GM21447 (cell line): Measurements from ENCODE around the gene DENND5B.
A peak's percentile ranks its signal among the peaks of the same experiment; 100 is the strongest.
"Not testable (repeated sequence)": the region's sequence is repeated elsewhere in the genome, so short reads cannot be mapped to it uniquely, and the experiment has no call there.

Experiments
- ATAC-seq: cut with Tn5 transposase; IDR thresholded peaks from one replicate; pipeline ENCODE4 v1.9.1; 2021; ENCODE audit not compliant: unreplicated experiment

DENND5B gene

DNA sequence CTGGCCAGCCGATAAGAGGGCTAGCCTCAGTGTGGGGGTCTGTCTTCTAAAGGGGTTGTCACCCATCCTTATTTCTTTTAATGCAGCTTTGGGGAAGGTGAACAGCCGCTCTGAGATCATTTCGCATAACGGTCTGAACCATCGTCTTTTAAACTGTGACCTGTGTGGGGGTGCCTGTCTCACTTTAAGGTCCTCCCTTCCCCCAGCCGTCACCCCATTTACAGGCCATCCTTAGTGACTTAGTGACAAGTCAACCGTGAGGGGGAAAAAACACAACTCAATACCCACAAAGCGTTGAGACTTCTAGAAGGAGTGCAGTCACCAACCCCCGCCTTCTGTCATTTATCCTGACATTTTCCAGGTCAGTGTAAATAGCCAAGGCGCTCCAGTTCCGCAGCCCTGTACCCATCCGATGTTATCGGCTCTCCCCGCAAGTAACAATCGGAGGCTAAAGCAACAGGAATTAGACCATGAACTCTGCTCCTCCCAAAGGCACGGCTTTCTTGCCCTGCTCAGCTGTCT lies 505 bp upstream of the DENND5B start:
- ATAC-seq = peak; percentile 28

DNA sequence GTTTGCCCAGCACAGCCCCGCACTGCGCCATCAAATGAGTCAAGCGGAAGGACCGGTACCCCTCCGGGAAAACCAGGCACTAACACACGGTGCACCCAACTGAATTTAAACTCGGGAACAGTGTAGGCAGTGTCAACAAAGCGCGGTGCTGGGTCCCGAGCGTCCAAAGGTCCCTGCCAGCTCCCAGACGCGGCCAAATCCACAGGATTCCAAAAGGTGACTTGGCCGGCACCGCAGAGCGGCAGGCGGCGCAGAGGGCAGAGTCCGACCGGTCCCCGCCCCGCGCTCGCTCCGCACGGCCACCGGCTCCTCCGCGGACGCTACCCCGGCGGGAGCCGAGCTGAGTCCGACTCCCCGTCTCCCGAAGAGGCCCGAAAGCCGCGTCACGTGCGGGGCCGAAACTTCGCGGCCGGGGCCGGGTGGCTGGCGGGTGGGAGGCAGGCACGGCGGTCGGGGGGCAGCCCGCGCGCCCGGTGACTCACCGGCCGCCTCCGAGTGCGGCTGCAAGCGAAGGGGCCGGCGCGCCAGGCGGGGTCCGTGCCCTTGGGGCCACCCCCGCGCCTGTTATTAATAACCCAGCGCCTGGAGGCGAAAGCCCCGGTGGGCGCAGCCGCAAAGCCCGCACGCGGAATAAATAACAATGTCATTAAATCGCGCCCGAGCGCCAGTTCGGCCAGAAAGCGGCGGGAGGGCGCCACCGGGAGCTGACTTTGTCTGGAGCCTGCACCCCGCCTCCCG lies 863 bp downstream of the DENND5B start:
- peak; percentile 27 for ATAC-seq

DNA sequence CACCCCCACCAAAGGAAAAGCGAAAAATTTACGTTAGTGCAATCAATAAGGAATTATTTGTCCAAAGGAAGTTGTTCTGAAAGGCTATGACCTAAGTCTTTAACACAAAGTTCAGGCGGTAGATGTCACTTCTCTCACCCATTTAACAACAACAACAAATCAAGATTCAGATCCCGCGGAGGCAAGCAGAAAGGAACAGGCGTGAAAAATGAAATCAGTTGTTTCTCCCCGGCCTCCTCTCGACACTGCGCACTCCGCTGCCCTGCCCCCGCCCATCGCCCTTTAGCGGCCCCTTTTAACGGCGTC lies 1.4 kb downstream of the DENND5B start:
- ATAC-seq = peak; percentile 43

DNA sequence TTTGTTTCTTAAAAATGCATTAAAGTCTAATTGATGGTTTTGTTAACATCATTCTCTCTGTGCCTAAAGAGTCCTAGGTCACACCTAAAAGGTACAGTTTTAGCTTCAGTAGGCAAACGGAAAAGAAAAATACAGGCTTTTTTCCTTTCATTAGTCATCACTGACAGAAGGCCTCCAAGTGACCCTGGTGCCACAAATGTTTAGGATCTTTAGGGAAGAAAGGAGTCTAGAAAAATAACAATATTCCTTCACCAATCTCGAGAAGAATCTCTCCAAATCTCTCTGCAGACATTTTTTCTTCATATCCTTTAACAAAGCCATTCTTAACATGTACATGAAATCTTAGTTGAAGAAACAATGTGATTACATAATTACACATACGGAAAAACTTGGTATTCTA lies 2.0 kb downstream of the DENND5B start:
- no peak for ATAC-seq

DNA sequence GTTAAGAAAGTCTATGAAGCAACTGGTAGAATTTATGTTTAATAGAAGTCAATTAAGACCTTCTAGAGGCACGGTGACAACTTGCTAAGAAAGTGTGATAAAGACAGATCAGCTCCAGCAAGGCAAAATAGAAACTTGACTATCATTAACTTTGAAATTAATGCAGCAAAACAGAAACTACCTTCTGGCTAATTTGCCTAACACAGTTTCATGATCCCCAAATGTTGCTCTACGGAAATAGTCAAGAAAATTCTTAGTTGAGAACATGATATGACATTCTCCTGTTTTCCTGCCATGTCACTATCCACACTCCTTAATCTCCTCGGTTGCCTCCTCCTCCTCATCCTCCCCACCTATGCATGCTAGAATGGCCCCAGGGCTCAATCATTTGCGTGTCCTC lies 4.2 kb downstream of the DENND5B start:
- ATAC-seq = peak; percentile 34

DNA sequence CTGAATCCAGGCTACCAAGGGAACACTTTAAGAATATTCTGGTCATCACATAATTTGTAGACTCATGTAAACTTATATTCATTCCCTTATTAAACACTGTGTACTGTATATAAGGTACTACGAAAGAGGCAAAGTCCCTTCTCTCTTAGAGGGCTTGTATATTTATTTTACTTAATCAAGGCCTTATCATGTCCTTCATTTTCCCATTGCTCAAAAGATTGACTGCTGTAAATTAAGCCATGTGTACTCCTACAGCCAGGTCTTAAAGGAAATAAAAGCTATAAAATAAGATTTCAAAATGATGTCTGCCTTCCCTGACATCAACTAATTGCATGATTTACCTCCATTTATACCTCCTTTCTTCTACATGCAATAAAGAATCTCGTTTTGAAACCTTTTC lies 5.0 kb downstream of the DENND5B start:
- no peak for ATAC-seq

DNA sequence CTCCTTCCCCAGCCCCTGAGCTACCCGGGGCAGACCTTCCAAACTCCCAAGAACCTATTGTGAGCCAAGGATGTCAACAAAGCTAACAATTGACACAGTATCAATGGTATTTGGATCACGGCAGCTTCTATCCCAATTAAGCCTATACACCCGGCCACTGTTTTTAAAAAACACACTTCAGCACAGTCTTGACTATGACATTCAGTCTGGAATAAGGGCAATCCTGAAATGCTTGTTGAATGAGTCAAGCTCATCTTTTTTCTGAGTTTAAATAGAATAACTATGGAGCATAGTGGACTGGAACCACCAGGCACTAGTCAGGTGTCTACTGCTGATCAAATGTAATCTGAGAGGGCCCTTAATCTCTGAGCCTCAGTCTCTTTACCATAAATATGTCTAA lies 5.7 kb downstream of the DENND5B start:
- ATAC-seq = no peak

DNA sequence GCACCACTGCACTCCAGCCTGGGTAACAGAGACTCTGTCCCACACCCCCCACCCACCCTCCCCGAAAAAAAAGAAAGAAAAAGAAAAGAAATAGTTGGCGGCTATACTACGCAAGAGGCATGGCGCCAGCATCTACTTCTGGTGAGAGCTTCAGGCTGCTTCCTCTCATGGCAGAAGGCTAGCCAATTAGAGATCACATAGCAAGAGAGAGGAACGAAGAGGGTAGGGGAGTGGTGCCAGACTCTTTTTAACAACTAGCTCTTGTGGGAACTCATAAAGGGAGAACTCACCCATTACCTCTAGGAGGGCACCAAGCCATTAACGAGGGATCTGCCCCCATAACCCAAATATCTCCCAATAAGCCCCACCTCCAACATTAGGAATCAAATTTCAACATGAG lies 6.2 kb downstream of the DENND5B start:
- ATAC-seq = no peak

DNA sequence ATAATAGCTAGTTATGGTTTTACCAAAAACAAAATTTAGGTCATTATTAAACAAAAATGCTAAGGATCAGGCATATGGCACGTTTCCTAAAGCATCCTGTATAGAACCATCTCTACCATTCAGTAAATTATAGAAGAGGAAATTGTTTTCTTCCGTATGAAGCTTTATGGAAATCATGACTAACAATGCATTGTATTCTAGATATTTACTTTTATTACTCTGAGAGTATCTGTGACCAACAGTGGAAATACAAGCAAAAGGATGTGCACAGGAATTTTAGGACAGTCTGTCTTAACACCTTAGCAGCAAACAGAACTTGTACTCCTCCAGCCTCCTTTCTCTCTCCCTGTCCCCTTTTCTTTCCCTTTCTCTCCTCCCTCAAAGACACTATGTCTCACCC lies 7.1 kb downstream of the DENND5B start:
- ATAC-seq = no peak

DNA sequence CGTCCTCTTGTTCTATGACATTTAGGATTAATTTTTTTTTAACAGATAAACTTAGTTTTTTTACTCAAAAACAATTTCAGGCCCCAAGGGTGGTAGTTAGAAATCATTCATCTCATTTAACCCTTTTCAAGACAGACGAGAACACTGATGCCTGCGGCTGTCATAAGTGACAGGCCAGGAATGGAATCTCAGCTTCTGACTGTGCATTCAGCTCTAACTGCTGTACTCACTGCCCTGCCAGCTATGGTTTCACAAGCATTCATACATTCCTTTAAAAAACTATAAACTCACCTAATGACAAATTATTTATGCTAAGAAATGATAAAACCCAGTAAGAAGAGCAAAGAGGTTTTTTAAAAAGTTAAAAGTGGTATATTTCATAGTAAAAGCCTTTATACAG lies 8.8 kb downstream of the DENND5B start:
- ATAC-seq = no peak

DNA sequence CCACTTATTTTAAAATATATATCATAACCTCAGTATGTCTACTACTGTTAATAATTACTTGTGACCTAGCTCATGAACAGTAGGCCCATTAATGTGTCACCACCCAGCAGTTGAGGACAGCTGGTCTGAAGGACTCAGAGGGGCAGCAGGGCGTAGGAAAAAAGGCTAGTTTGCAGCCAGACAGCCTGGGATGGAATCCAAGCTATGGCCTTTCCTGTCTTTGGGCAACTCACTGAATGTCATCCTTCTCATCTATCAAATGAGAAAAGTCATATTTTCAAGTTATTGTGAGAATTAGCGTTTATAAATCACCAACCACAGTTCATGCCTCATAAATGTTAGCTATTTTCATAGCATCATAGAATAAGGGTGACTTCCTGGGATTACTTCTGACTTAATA lies 12.3 kb downstream of the DENND5B start:
- ATAC-seq = no peak

DNA sequence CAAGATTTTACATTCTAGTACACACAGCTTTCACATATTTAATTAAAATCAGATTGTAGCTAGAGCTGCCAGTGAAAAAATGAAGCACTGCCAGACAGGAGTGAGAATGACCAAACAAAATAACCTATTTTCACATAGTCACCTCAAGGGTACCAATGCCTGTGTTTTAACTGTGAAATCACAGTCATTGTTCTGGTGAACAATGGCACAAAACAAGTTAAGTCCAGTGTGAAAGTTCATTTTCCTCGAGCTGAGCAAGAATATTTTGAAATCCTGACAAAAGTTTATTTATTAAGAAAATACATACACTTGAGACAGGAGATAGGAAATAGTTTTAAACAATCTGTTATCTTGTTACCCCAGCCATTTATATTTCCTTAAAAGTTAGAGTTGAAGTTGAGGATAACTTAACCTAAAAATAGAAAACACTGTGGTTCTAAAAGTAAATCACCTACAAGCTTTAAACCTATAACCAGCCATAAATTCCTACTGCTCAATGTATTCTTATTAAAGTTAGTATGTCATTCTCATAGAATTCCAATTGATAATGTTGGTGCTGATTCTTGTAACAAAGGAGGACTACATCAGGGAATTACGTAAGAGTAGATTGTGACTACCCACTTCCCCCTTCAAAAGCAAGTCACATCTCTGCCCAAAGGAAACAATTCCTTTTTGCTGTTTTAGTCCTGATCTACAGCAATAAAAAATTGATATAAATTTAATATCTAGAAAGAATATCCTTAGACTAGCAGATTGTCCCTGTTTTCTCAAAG lies 15.9 kb downstream of the DENND5B start:
- ATAC-seq = no peak

DNA sequence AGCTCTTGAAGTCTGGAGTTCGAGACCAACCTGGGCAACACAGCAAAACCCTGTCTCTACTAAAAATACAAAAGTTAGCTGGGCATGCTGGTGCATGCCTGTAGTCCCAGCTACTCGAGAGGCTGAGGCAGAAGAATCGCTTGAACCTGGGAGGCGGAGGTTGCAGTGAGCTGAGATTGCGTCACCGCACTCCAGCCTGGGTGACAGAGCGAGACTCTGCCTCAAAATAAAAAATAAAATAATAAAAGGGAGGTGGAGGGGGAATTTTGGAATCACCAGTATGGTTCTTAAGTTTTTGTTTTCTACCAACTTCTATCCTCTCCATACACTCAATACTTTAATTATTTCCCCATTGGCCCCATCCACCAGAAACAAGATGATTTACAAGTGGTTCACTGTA lies 16.6 kb downstream of the DENND5B start:
- ATAC-seq = not testable (repeated sequence)

DNA sequence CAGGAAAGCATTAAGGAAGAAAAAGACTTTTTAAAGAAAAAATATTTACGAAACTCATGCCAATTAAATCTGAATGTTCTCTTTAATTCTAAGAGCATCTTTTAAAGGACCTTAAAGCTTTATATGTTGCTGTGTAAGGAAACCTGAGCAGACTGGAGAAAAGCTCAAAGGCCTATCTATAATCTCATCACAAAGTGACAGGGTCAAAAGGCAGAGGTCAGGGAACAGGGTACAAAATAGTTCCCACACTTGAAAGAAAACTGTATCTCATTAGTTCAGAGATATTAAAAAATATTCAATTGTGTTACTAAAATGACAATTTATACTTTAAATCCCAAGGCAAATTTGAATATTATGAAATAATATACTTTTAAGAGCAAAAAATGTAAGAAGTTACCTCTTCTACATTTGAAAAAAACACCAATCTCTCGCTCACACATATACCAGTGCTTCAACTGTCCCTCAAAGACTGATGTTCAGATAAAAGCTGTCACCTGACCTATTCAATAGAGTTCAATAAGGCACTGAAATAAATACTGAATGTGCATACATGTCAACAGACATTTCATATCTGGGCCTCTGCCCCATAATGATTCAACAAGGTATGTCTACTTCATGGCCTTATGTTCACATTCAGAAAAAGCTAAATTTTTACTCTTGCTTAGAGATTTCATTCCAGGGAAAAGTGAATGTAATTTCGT lies 17.9 kb downstream of the DENND5B start:
- ATAC-seq = no peak

DNA sequence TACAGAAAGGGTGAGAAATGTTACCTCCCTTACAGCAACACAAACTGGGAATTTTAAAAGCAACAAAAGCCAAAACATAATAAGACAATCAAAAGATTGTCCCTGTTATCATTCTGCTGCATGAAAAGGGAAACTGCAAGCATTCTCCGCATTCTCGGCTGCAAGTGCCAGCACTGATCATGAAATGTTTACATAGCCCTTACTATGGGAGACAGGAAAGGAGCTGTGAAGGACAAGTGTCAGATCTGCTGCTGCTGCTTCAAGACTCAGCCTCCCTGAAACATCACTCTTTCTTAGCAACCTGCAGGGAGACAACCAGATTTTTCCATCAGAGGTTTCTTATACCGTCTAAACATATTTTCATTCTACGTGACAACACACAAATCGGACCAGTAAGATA lies 20.1 kb downstream of the DENND5B start:
- ATAC-seq = no peak

DNA sequence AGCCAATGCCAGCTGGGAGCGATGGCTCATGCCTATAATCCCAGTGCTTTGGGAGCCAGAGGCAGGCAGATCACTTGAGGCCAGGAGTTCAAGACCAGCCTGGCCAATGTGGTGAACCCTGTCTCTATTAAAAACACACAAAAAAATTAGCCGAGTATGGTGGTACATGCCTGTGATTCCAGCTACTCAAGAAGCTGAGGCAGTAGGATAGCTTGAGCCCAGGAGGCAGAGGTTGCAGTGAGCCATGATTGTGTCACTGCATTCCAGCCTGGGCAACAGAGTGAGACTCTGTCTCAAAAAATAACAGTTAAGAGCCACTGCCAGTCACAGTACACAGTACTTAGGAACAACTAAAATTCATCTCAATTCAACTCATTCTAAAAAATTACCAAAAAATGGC lies 21.4 kb downstream of the DENND5B start:
- ATAC-seq = not testable (repeated sequence)

DNA sequence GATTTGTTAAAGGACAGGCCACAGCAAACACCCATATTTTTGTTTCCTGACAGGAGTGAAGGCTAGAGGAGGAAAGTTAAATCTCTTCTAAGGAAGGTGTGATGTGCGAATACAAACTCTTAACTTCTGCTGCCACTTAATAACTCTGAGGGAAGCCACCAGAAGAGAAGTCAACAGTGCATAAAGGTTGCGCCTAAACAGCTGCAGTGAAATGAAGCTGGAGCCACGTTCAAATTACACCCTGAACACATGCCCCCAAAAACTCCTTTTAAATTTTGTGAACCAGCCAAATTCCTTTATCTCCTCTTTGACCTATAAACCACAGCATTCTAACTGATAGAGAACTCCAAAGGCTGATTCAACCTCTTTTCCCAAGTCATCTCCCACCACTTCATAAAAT lies 22.4 kb downstream of the DENND5B start:
- no peak for ATAC-seq

DNA sequence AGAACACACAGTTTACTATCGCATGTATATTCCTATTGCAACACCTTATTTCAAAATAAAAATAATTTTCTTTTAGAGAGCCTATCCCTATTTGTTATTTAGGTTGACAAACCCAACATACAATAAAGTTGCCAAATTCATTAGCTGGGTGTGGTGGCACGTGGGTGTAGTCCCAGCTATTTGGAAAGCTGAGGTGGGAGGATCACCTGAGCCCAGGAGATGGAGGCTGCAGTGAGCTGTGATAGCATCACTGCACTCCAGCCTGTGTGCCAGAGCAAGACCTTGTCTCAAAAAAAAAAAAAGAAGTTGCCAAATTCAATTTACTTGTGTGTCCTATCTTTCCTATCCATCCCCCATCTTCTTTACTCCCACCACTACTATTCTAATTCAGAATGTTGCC lies 23.9 kb downstream of the DENND5B start:
- no peak for ATAC-seq

DNA sequence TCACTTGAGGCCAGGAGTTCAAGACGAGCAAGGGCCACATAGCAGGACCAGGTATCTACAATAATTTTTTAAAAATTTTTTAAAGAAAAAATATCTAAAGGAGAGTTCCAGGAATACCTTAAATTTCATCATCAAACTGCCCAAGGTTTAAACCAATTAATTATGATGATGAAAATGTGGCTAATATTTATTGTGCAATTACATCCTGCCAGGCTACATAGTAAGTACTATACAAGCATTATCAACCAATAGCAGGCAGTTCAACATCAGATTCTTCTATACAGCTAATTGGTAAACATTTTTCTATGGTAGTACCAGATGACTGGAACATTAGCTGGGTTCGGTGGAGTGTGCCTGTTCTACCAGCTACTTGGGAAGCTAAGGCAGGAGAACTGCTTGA lies 24.4 kb downstream of the DENND5B start:
- no peak for ATAC-seq

DNA sequence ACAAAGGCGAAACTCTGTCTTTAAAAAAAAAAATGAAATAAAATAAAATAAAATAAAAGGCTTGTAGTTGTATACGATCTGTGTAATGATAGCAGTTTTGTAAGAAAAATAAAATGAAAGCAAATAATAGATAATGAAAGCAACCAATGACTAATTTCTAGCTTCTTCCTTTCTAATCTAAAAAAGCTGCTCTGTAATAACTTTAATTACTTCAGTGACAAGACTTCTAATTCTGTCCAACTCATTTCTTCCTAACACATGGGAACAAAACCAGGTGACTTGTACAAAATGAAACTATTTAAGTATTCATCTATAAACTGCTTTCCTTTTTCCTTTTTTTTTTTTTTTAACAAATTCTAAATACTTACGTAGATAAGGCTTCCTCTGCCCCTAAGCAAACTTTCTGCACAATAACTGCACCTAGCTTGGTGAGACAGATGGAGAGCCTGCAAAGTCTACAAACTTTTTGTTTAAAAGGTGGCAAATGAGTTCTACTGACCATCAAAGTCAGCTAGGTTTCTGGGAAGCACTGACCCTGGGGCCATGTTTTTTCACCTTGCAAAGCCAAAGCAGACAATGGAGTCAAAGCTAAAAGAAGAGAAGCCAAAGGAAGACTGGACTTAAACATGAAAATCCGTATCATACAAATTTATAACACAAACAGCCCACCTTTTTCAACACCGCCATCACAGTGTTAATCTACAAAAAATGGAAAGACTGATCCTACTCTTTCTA lies 28.2 kb downstream of the DENND5B start:
- ATAC-seq = no peak

DNA sequence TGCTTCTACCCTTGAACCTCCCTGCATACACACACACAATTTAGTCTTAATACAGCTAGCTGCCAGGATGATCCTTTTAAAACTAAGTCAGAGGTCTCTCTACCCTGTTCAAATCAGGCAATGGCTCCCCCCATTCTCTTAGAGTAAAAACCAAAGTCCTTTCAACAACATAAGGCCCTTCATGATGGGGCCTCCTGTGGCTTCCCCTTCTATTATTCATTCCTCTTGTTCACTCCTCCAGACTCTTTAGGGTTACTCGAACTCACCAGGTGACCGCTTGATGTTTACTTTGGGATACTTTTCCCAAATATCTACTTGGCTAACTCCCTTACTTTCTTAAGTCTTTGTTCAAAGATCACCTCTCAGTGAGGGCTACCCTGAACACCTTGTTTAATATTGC lies 30.4 kb downstream of the DENND5B start:
- ATAC-seq = no peak
